Astrocyte (in vitro differentiated cells and primary cell): ENCODE measurements around the gene PNPLA3.

Experiments
- EZH2 ChIP-seq: IDR thresholded peaks from 2 replicates; pipeline ENCODE4 v1.6.1; 2012; ENCODE audit warnings: mild to moderate bottlenecking, low read length, inconsistent platforms; ENCODE audit not compliant: insufficient read depth
- TF ChIP-seq, protein P1 (sequence below): IDR thresholded peaks from 2 replicates; pipeline ENCODE4 v1.5.1; 2011; ENCODE audit warnings: low read depth, mild to moderate bottlenecking, inconsistent platforms, low read length, moderate library complexity; ENCODE audit not compliant: insufficient read depth

DNA sequence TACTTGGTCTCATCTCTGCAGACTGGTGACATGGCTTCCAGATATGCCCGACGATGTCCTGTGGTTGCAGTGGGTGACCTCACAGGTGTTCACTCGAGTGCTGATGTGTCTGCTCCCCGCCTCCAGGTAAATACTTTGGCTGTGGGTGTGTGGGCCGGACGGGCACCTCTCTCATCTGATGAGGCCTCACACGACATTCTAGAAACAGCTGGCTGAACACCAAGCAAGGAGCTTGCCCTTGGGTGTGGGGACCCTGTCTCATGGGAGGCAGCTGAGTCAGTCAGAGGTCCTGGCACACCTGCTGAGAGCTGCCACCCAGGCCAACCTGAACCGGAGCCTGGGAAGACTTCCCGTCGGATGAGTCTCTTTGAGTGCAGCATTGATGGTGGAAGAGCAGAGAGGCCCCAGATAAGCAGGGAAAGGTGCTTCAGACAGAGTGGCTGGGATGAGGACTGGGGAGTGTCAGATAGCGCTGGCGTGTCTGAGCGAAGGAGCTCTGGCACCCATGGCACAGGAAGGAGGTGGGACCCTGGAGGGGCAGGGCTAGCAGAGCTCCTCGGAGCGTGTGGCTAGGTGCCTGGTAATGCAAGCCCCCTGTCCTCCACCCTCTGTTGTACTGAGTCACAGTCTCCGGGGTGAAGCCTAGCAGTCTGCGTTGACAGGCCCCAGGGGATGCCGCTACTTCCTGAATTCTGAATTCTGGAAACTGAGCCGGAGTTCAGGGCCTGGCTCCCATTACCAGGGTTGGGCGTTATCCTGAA lies 21.2 kb downstream of the PNPLA3 start:
- TF ChIP-seq EZH2 = no peak
- TF ChIP-seq, protein P1, sequence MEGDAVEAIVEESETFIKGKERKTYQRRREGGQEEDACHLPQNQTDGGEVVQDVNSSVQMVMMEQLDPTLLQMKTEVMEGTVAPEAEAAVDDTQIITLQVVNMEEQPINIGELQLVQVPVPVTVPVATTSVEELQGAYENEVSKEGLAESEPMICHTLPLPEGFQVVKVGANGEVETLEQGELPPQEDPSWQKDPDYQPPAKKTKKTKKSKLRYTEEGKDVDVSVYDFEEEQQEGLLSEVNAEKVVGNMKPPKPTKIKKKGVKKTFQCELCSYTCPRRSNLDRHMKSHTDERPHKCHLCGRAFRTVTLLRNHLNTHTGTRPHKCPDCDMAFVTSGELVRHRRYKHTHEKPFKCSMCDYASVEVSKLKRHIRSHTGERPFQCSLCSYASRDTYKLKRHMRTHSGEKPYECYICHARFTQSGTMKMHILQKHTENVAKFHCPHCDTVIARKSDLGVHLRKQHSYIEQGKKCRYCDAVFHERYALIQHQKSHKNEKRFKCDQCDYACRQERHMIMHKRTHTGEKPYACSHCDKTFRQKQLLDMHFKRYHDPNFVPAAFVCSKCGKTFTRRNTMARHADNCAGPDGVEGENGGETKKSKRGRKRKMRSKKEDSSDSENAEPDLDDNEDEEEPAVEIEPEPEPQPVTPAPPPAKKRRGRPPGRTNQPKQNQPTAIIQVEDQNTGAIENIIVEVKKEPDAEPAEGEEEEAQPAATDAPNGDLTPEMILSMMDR = no peak
